Left lobe of liver (tissue), 2 donors: Measurements from ENCODE around the gene OR2H2. TPM values are rescaled to one million over a fixed set of nuclear protein-coding genes. Genes with fewer than 3 reads are reported as not detected.

Source experiments
- ATAC-seq: fragments of 200-7000 bp; cut with Tn5 transposase; one replicate; pipeline ENCODE4 v1.9.1; 2020; ENCODE audit warnings: mild to moderate bottlenecking, moderate library complexity
- DNase-seq: peaks from one replicate; pipeline ENCODE4 v3.0.0-alpha.2; 2020; ENCODE audit warnings: low spot score
- total RNA-seq: library from RNA; stranded (reverse); gene quantifications from one replicate; pipeline ENCODE4 v1.2.1, GENCODE V29; 2021
- donor health status: DM: no; HTN: no; CAD: no; lungs with moderate emphysema.
- donor health status: DM: no; HTN: yes; CAD: no.

The OR2H2 gene
- not detected for total RNA-seq

- ATAC-seq (no peak), DNase-seq (no peak)
Measured at GRCh38 chr6:29584821-29585220, at the start of gene OR2H2. Gene OR2H2 (plus strand): TSS chr6:29585121. CDS start chr6:29587945, 2,824 bp downstream.

- peak; percentile 48 for ATAC-seq
- DNase-seq: no peak
Measured at GRCh38 chr6:29537714-29538403, 47.1 kb upstream of the OR2H2 start.

GRCh38 chr6:29547573-29547972 is 37.3 kb upstream of the OR2H2 start:
- DNase-seq (no peak), ATAC-seq (no peak)

- DNase-seq: no peak
- ATAC-seq: peak; percentile 26
Measured at GRCh38 chr6:29552512-29553051, 32.3 kb upstream of the OR2H2 start.

GRCh38 chr6:29553268-29554057 is 31.5 kb upstream of the OR2H2 start:
- DNase-seq: no peak
- ATAC-seq: peak; percentile 40

GRCh38 chr6:29554764-29555163 is 30.2 kb upstream of the OR2H2 start:
- DNase-seq (no peak), ATAC-seq (no peak)

GRCh38 chr6:29557320-29557719 is 27.6 kb upstream of the OR2H2 start:
- no peak for ATAC-seq
- no peak for DNase-seq

GRCh38 chr6:29558439-29559079 is 26.4 kb upstream of the OR2H2 start:
- DNase-seq (no peak), ATAC-seq (no peak)

GRCh38 chr6:29559524-29560287 is 25.2 kb upstream of the OR2H2 start, which contains the start of gene UBD:
Gene UBD (minus strand): TSS chr6:29559732. CDS start chr6:29559701, 31 bp downstream.
- ATAC-seq (no peak), DNase-seq (no peak)

GRCh38 chr6:29561091-29561490 is 23.8 kb upstream of the OR2H2 start:
- no peak for DNase-seq
- no peak for ATAC-seq

- DNase-seq (no peak), ATAC-seq (no peak)
Measured at GRCh38 chr6:29561606-29562181, 23.2 kb upstream of the OR2H2 start.

- DNase-seq: no peak
- ATAC-seq: no peak
Measured at GRCh38 chr6:29563435-29563965, 21.4 kb upstream of the OR2H2 start.

GRCh38 chr6:29564875-29565274 is 20.0 kb upstream of the OR2H2 start:
- ATAC-seq (no peak), DNase-seq (no peak)

- ATAC-seq (no peak), DNase-seq (no peak)
Measured at GRCh38 chr6:29566856-29567255, 18.1 kb upstream of the OR2H2 start.

- ATAC-seq: no peak
- DNase-seq: no peak
Measured at GRCh38 chr6:29567541-29567940, 17.4 kb upstream of the OR2H2 start.

GRCh38 chr6:29567991-29568390 is 16.9 kb upstream of the OR2H2 start:
- ATAC-seq (no peak), DNase-seq (no peak)

- no peak for DNase-seq
- no peak for ATAC-seq
Measured at GRCh38 chr6:29576056-29576455, 8.9 kb upstream of the OR2H2 start.

- DNase-seq: no peak
- no peak for ATAC-seq
Measured at GRCh38 chr6:29577544-29577943, 7.4 kb upstream of the OR2H2 start.

- DNase-seq (no peak), ATAC-seq (peak; percentile 93)
Measured at GRCh38 chr6:29589423-29590048, 4.6 kb downstream of the OR2H2 start.
